A673 (cell line): ENCODE results near the gene EPAS1.

Experiments used
- EZH2 ChIP-seq: fragments of 200-600 bp; sonication (generic); IDR thresholded peaks from 2 replicates; pipeline ENCODE4 v1.6.1; 2017; ENCODE audit warnings: borderline replicate concordance, low read depth, mild to moderate bottlenecking, mixed read lengths, antibody characterized with exemption, low read length; ENCODE audit not compliant: poor library complexity, severe bottlenecking
- TF ChIP-seq, protein P1 (sequence below): fragments of 300-800, 200-600 bp; sonication (generic); conservative IDR thresholded peaks from 2 replicates; pipeline ENCODE4 v1.5.1; 2017; ENCODE audit warnings: low read depth, mild to moderate bottlenecking, antibody characterized with exemption, low read length, moderate library complexity, mixed read lengths

- TF ChIP-seq, protein P1, sequence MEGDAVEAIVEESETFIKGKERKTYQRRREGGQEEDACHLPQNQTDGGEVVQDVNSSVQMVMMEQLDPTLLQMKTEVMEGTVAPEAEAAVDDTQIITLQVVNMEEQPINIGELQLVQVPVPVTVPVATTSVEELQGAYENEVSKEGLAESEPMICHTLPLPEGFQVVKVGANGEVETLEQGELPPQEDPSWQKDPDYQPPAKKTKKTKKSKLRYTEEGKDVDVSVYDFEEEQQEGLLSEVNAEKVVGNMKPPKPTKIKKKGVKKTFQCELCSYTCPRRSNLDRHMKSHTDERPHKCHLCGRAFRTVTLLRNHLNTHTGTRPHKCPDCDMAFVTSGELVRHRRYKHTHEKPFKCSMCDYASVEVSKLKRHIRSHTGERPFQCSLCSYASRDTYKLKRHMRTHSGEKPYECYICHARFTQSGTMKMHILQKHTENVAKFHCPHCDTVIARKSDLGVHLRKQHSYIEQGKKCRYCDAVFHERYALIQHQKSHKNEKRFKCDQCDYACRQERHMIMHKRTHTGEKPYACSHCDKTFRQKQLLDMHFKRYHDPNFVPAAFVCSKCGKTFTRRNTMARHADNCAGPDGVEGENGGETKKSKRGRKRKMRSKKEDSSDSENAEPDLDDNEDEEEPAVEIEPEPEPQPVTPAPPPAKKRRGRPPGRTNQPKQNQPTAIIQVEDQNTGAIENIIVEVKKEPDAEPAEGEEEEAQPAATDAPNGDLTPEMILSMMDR: no peak
- no peak for TF ChIP-seq EZH2
Observed at GRCh38 chr2:46376586-46376985, 79.4 kb downstream of the EPAS1 start.
